GM19099 (cell line): ENCODE data around the gene LIN7B.

Source experiments
- POLR2A ChIP-seq: IDR thresholded peaks from 3 replicates; pipeline ENCODE4 v1.6.1; 2011; ENCODE audit warnings: low read depth; ENCODE audit not compliant: insufficient read length; ENCODE audit errors: extremely low read depth

LIN7B gene

DNA sequence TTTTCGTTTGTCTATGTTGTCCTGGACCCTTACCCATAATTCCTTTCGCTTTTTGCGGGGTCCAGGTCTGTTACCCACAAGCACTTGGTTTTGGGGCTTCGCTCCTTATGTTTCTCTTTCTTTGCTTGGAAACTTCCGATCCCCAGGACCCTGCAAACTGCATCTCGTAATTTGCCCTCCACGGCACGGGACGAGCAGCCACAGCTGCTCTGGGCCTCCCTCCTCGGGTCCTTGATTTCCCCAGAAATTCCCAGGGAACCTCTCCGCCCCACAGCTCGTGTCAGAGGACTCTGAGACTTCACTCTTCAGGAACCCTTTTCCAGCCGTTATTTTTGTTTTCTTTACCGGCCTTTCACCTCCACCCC lies 28.3 kb upstream of the LIN7B start:
- TF ChIP-seq POLR2A: no peak

DNA sequence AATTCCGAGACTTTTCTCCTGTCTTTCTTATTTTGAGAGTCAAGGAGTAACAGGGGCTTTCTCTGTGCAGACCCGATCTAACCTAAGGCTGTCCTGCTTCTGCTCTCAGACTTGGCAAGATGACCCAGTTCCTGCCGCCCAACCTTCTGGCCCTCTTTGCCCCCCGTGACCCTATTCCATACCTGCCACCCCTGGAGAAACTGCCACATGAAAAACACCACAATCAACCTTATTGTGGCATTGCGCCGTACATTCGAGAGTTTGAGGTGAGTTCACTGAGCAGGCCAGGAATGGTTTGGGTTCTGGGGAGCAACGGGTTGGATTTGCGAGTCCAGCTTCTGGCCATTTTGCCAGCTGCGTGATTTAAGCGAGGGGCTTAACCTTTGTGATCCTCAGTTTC lies 27.9 kb upstream of the LIN7B start:
- TF ChIP-seq POLR2A: no peak

DNA sequence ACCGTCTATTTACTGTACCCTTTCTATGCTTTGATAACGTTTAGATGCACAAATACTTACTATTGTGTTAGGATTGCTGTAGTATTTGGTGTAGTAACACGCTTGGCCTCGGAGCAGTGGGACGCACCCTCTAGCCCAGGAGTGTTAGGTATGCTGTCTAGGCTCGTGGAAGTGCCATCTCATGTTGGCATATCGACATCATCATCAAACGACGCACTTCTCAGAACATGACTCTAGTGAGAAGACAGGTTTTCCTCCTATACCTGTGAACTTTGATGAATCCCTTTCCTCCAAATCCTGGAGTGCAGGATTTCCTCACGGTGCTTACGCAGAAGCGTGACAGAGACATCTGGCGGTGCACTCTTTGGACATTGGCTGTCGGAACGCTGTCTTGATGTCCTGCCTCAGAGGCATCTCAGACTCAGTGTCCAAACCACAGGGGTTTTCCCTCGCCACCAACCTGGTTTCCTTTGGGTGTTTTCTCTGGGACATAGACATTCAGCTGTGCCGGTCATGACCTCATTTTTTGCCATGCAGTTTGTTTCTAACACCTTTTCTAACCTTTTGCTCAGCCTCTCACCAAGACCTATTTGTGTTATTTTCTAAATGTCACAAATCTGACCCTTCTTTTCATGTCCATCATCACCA lies 22.7 kb upstream of the LIN7B start:
- TF ChIP-seq POLR2A: no peak

DNA sequence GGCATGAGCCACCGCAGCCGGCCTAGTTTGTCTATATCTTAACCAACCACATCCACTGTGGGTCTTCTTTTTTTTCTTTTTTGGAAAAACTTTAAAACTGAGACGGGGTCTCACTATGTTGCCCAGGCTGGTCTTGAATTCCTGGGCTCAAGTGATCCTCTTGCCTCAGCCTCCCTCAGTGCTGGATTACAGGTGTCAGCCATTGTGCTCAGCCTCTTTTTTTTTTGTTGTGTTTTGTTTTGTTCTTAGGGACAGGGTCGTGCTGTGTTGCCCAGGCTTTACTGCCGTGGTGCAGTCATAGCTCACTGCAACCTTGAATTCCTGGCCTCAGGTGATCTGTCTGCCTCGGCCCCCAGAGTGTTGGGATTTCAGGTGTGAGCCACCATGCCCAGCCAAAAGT lies 21.5 kb upstream of the LIN7B start:
- TF ChIP-seq POLR2A: no peak

DNA sequence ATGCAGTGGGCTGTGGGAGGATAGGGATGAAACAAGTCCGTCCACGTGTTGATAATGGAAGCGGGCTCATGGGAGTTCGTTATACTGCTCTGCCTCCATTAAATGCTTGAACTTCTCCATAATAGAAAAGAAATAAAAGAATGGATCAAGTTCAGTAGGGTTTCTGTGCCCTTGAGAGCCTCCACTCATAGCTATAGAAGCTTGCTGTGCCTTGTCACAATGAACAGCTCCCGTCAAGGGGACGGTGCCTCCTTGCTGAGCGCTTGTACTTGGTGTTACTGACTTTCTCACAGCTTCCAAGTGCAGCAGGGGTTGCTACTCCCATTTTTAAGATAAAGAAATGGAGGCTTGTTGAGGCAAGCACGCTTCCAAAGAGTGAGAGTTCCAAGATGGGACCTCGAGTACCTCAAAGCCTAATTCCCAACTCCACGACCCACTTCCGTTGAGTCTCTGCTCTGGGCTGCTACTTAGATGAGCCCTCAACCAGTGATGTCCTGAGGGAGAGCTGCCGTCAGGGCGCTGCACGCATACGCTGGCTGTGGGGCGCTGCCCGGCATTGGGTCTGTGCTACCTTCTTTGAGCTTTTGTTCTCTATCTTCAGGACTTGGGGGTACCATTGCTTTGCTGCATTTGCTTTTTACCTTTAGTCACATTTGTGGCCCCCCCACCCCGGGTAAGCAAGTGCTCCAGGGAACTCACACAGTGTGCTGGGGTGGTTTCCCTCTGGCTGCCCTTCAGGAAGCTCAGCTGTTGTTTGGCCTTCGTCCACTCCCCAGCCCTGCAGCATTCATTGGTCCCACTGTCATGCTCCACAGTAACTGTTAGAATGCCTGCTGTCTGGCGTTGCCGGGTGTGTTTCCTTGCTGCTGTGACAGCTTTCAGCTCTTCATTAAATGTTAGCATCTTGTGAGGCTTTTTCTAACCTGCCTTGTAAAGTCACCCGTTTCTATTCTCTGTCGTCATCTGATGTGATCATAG lies 19.4 kb upstream of the LIN7B start:
- TF ChIP-seq POLR2A: no peak

DNA sequence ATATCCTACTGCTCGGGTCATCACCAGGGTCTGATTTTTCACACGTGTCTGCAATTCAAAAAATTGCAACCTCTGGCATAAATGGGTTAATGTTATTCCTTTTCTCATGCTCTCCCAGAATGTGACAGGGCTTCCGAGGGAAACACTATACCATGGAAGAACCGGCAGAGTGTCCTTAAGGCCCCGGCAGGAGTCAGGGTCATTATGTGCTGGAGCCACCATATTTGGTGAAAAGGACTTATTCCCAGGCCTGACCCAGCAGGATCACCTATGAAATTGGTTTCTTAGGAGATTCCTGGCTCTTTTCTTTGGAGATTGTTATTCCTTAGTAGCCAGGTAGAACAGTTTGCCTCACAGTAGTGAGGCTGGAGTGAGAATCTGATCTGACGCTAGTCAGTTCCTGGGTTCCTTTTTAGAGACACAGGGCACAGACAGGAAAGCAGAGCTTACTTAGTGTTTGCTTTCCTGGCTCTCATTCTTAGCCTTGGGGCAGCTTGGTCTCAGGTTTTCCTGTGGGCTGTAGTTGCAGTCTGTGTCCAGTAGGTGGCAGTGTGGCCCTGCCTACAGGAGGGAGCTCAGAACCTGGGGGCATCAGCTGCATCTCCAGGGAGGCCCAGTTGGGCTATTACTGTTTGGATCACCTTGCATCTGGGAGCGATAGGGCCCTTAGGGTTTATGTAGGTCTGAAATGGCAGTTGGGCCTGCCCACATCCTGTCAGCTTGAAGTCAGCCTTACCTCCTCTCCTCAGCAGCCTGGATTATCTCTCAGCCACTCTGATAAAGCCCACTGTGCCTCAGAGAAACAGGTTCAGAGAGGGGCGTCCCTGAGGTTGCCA lies 16.5 kb upstream of the LIN7B start:
- TF ChIP-seq POLR2A: no peak

DNA sequence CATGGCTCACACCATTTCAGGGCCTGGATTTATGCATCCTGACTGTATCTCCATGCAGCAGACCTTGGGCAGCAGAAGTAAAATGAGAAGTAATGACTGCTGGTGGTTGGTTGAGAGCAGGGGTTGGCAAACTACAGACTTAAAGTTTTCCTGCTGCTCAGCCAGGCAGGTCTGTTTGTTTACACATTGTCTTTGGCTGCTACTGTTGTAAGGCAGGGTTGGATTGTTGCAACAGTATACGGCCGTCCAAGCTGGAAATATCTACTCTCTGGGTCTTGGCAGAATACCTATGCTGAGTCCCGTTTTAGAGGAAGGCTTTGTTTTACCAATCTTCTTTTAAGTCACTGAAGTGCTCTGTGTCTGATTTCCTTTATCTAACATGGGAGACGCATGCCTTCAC lies 15.4 kb upstream of the LIN7B start:
- no peak for TF ChIP-seq POLR2A

DNA sequence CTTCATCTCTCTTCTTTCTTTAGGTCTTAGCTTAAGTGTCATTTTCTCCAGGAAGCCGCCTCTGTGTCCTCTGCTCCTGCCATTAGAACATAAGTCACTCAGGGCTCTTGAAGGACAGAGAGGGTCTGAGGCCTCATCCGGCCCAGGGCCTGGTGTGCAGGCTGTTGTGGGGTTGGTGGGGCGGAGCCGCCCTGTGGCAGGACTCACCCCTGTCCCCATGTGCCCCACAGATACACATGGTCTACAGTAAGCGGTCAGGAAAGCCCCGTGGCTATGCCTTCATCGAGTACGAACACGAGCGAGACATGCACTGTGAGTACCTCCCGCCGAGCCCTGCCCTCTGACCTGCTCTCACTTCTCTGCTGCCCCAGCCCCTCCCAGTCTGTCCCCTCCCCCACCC lies 13.0 kb upstream of the LIN7B start:
- TF ChIP-seq POLR2A: no peak

DNA sequence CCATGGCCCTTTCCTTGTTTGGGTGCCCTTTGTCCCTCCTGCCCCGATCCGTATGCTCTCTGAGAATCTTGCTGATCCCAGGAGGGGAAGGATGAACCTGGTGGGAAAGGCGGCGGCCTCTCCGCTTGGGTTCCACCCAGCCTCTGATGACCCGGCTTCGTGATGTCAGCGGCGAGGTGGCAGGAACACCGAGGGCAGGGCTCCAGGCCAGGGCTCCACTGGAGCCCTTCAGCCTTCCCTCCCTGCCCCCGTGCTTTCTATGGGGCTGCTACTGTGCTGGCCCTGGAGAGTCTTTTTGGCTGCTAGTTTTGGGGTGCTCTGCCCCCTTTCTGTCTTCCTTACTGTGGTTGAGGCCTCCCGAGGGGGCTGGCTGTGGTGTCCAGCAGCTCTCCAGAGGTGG lies 11.9 kb upstream of the LIN7B start:
- no peak for TF ChIP-seq POLR2A

DNA sequence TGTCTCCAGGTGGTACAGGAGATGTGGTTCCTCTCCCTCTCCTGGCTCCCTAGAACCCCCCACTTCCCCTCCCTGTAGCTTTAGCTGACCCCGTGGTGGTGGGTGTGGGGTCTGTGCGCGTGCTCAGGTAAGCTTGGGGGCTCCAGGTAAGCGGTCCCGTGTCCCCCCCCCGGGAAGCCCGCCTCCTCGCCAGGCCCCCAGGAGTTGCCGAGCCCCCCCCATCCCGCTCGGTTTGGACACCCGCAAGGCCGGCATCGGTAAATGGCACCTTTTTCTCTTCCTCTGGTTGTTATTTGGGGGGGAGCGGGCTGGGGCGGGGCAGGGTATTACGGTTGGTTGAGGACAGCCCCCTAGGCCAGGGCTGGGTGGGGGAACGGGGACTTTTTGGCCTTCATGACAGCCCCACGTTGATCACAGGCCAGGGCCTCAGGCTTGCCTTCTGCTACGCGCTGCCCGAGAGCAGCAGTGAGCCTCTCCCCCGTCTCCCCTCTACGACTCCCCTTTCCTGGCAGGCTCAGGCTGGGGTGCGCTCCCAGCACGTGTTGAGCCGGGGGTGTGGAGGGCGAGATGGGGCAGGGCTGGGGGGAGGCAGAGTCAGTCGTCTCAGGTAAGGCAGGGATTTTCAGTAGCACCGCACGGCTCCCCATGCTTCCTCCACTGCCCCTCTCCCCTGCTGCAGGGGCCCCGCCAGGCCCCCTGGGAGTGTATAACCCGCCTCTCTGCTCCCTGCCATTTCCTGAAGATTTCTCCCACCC lies 10.7 kb upstream of the LIN7B start:
- TF ChIP-seq POLR2A: no peak

DNA sequence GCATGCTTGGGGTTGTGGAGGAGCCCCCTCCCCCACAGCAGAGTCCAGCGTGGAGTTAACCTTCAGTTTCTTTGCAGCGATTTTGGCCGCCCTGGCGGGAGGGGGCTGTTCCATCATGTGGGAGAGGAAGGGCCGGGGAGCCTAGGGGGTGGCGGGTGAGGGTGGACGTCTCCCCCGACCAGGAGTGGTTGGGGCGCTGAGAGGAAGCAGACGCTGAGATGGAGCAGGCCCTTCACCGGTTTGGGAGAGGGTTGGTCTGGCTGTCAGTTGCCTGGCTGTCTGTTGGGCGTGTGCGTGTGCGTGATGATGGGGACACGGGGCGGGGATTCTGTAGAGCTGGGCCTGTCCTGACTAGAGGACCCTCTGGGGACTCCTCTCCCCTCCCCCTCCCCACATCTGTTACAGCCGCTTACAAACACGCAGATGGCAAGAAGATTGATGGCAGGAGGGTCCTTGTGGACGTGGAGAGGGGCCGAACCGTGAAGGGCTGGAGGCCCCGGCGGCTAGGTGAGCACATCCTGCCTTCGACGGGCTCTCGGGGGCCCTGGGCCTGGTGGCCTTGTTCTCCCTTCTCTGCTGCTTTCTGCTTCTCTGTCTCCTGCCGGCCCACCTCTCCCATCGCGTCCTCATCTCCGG lies 9.8 kb upstream of the LIN7B start:
- TF ChIP-seq POLR2A: no peak

DNA sequence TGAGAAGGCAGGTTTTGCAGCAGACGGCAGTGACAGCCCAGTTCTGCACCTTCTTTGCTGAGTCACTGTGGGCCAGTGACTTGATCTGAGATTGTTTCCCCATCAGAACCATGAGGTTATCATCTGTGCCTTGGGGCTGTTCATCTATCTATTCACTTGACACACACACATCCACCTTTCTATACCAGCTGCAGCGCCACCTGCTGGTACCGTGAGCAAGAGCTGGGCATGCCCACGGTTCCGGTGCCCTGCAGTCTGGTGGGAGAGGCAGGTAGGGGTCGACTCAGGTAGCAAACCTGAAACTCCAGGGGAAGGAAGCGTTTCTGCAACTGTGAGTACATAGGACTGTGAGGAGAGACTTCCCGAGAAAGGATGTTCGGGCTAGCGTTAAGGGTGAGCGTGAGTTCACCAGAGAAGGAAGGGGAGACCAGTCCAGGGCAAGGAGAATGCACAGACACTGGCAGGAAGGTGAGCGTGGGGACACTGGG lies 7.5 kb upstream of the LIN7B start:
- no peak for TF ChIP-seq POLR2A

DNA sequence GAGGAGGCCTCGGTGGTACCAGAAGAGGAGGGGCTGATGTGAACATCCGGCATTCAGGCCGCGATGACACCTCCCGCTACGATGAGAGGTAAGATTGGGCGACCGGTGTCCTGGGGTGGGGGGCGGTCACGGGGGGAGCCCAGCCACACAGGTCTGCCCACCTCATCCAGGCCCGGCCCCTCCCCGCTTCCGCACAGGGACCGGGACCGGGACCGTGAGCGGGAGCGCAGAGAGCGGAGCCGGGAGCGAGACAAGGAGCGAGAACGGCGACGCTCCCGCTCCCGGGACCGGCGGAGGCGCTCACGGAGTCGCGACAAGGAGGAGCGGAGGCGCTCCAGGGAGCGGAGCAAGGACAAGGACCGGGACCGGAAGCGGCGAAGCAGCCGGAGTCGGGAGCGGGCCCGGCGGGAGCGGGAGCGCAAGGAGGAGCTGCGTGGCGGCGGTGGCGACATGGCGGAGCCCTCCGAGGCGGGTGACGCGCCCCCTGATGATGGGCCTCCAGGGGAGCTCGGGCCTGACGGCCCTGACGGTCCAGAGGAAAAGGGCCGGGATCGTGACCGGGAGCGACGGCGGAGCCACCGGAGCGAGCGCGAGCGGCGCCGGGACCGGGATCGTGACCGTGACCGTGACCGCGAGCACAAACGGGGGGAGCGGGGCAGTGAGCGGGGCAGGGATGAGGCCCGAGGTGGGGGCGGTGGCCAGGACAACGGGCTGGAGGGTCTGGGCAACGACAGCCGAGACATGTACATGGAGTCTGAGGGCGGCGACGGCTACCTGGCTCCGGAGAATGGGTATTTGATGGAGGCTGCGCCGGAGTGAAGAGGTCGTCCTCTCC lies 6.3 kb upstream of the LIN7B start:
- TF ChIP-seq POLR2A: no peak
